ENCODE data around the gene RNASE1. TPM values are rescaled to one million over a fixed set of nuclear protein-coding genes. Genes with fewer than 3 reads are reported as not detected.

RNASE1 gene
- total and polyA plus RNA-seq, 2 donors (not counting 3 experiments of a cell fraction or from before 2014, with no cell fraction given) = 182 to 909 TPM

DNA sequence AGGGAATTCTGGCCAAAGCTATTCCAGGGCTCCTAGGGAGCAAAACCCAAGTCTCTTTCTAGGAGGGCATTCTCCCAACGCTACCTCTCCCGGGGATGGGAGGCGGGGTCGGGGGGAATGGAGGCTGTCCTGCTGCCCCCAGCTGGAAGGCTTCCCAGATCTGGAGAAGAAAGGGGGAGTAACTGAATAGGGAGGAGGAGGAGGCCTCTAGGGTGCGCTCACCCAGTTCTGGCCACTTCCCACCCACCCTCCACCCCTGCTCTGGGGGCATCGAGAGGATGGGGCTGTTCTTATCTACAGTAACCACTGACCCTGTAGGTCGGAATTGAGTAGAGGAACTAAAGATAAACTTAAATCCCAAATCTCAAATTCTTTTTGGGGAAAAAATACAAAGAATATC, 579 bp upstream of the RNASE1 start:
- Histone ChIP-seq H3K79me2 (ENCODE audit: control insufficient read depth, insufficient read depth, low read length) (peaks cover 13% of the 10 kb centered on the region), H3K36me3 (ENCODE audit: control insufficient read depth in 2 of 2, extremely low read depth in 1 of 2, insufficient read depth in 2 of 2, low read length in 2 of 2) (no peaks in the 10 kb centered on the region), H3K9ac (replicated peaks; ENCODE audit: extremely low read depth, insufficient read depth, low read length) (peak overlapping the region; percentile 46), H3K27me3 (ENCODE audit: control insufficient read depth in 2 of 2, insufficient read depth in 2 of 2, low read length in 2 of 2) (no peaks in the 10 kb centered on the region), H4K20me1 (replicated peaks; ENCODE audit: control insufficient read depth, extremely low read depth, insufficient read depth, low read length) (no peaks in the 10 kb centered on the region), H2AFZ (ENCODE audit: low read depth, low read length) (peak overlapping the region; percentile 99), H3K4me3 (replicated peaks in 1 of 3; ENCODE audit: insufficient read depth in 1 of 3, low read depth in 1 of 3, low read length in 3 of 3) (peak overlapping the region in 2 of 3 experiments; percentile 50 to 87), H3K9me1 (replicated peaks; ENCODE audit: control insufficient read depth, extremely low read depth, insufficient read depth, low read length) (no peaks in the 10 kb centered on the region), H3K4me1 (ENCODE audit: control insufficient read depth, extremely low read depth, insufficient read depth, low read length) (peaks cover 49% of the 10 kb centered on the region), H3K9me3 (replicated peaks; ENCODE audit: control insufficient read depth, insufficient read depth, low read length) (no peaks in the 10 kb centered on the region), H3K4me2 (ENCODE audit: insufficient read depth, low read length) (peak overlapping the region; percentile 95), H3K27ac (ENCODE audit: insufficient read depth, low read depth, low read length) (peak overlapping the region; percentile 76)
- no TSS peak for BruUV-seq (replicated peaks)
- intact Hi-C loops (cut with micrococcal nuclease) = loop anchor here (5.0 kb wide), 1 partner anchor 171 kb away; no protein-coding TSS in a partner anchor
- ChIA-PET CTCF (interaction anchor here (0.6 to 5.5 kb wide), 13 partner anchors 8 to 168 kb away, joined by 3 to 28 read pairs (median 5); partner anchors contain the start of gene RNASE6), POLR2A (no interaction called here)
- DNase-seq (ENCODE audit: low read depth, low spot score) (no peak), FAIRE-seq (no peak)
- TF ChIP-seq POLR2A (IDR thresholded peaks at IDR 0.05; ENCODE audit: low read depth, low read length) (no peak), FOS (IDR thresholded peaks at IDR 0.05; ENCODE audit: borderline replicate concordance, insufficient read depth, low read length) (no peak), JUN (IDR thresholded peaks at IDR 0.05; ENCODE audit: borderline replicate concordance, insufficient read depth, insufficient read length, low read depth) (no peak), POLR2AphosphoS5 (IDR thresholded peaks at IDR 0.05; ENCODE audit: insufficient read depth, low read depth, low read length) (no peak), GATA2 (IDR thresholded peaks at IDR 0.05; ENCODE audit: insufficient read depth, insufficient read length, low read depth, low read length) (no peak), MYC (IDR thresholded peaks at IDR 0.05; ENCODE audit: low read depth, low read length) (no peak)
- TF ChIP-seq, protein P1, sequence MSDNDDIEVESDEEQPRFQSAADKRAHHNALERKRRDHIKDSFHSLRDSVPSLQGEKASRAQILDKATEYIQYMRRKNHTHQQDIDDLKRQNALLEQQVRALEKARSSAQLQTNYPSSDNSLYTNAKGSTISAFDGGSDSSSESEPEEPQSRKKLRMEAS (IDR thresholded peaks at IDR 0.05; ENCODE audit: insufficient read depth, insufficient read length) = no peak
- TF ChIP-seq, protein P2, sequence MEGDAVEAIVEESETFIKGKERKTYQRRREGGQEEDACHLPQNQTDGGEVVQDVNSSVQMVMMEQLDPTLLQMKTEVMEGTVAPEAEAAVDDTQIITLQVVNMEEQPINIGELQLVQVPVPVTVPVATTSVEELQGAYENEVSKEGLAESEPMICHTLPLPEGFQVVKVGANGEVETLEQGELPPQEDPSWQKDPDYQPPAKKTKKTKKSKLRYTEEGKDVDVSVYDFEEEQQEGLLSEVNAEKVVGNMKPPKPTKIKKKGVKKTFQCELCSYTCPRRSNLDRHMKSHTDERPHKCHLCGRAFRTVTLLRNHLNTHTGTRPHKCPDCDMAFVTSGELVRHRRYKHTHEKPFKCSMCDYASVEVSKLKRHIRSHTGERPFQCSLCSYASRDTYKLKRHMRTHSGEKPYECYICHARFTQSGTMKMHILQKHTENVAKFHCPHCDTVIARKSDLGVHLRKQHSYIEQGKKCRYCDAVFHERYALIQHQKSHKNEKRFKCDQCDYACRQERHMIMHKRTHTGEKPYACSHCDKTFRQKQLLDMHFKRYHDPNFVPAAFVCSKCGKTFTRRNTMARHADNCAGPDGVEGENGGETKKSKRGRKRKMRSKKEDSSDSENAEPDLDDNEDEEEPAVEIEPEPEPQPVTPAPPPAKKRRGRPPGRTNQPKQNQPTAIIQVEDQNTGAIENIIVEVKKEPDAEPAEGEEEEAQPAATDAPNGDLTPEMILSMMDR (IDR thresholded peaks at IDR 0.05; ENCODE audit: extremely low read depth in 1 of 2, insufficient read depth in 1 of 2, low read depth in 1 of 2, low read length in 2 of 2) = peak in 1 of 2 donors; percentile 24
- dilution Hi-C loops (cut with MboI; ENCODE audit: extremely low pct_ligation_motif_present, low sequenced_read_pairs) = no loop called here
